GM18870 (cell line): Measurements from ENCODE around the gene GTSE1.

ENCODE experiments used
- ATAC-seq: cut with Tn5 transposase; IDR thresholded peaks from one replicate; pipeline ENCODE4 v1.9.1; 2021; ENCODE audit warnings: moderate library complexity; ENCODE audit not compliant: unreplicated experiment

Gene GTSE1

GRCh38 chr22:46362934-46363515 lies 66.4 kb downstream of the GTSE1 start:
- ATAC-seq, result no peak

GRCh38 chr22:46363611-46364321 lies 67.1 kb downstream of the GTSE1 start:
- no peak for ATAC-seq

- ATAC-seq, result no peak
Measured at GRCh38 chr22:46364341-46365165, 67.9 kb downstream of the GTSE1 start.

GRCh38 chr22:46365166-46365624 lies 68.5 kb downstream of the GTSE1 start:
- ATAC-seq, result no peak

GRCh38 chr22:46366327-46366731 lies 69.7 kb downstream of the GTSE1 start:
- ATAC-seq, result no peak

GRCh38 chr22:46366801-46367706 lies 70.4 kb downstream of the GTSE1 start:
- no peak for ATAC-seq

GRCh38 chr22:46367707-46368191 lies 71.1 kb downstream of the GTSE1 start:
- no peak for ATAC-seq

GRCh38 chr22:46368422-46368821 lies 71.8 kb downstream of the GTSE1 start:
- no peak for ATAC-seq

GRCh38 chr22:46368871-46369715 lies 72.4 kb downstream of the GTSE1 start:
- ATAC-seq, result no peak

- no peak for ATAC-seq
Measured at GRCh38 chr22:46369716-46370583, 73.3 kb downstream of the GTSE1 start.

GRCh38 chr22:46370584-46371291 lies 74.1 kb downstream of the GTSE1 start:
- ATAC-seq, result no peak

GRCh38 chr22:46371623-46372226 lies 75.1 kb downstream of the GTSE1 start:
- ATAC-seq, result no peak

- ATAC-seq, result no peak
Measured at GRCh38 chr22:46372686-46373085, 76.0 kb downstream of the GTSE1 start.

GRCh38 chr22:46373159-46373558 lies 76.5 kb downstream of the GTSE1 start:
- ATAC-seq, result no peak

GRCh38 chr22:46373921-46374662 lies 77.4 kb downstream of the GTSE1 start:
- no peak for ATAC-seq

- no peak for ATAC-seq
Measured at GRCh38 chr22:46374663-46375474, 78.2 kb downstream of the GTSE1 start.
